Measurements from ENCODE around the gene SFMBT2.

- TF ChIP-seq CTCF (IDR thresholded peaks at IDR 0.05) = no peak
- TF ChIP-seq POLR2A (IDR thresholded peaks at IDR 0.05) = no peak
- TF ChIP-seq POLR2AphosphoS5 (IDR thresholded peaks at IDR 0.05) = no peak
- no peak for TF ChIP-seq EP300 (IDR thresholded peaks at IDR 0.05)
Measured at GRCh38 chr10:7397049-7398035, 13.5 kb downstream of the SFMBT2 start.

Measured in suprapubic skin (tissue), 4 donors.